Mammary epithelial cell (primary cell): ENCODE measurements around the gene SLC28A1.

Experiments used
- CTCF ChIP-seq, 2 donors: IDR thresholded peaks in 1 of 2; conservative IDR thresholded peaks in 1 of 2; 2 replicates each; pipeline ENCODE4 v1.5.1; 2011 to 2012; ENCODE audit warnings: inconsistent platforms in 2 of 2, low read length in 2 of 2, mild to moderate bottlenecking in 2 of 2, control low read depth in 1 of 2, low read depth in 1 of 2; ENCODE audit not compliant: insufficient read depth in 1 of 2; ENCODE audit errors: extremely low read depth in 1 of 2
- EZH2 ChIP-seq: IDR thresholded peaks from 2 replicates; pipeline ENCODE4 v1.6.1; 2012; ENCODE audit warnings: low read length, inconsistent platforms, borderline replicate concordance

GRCh38 chr15:84909029-84909428, 24.6 kb downstream of the SLC28A1 start:
- TF ChIP-seq EZH2 = no peak
- no peak for TF ChIP-seq CTCF (conservative IDR thresholded peaks at IDR 0.05 in 1 of 2, IDR thresholded peaks at IDR 0.05 in 1 of 2; ENCODE audit: extremely low read depth in 1 of 2, insufficient read depth in 1 of 2, low read depth in 1 of 2, low read length in 2 of 2)
